Central memory CD8-positive, alpha-beta T cell (primary cell): ENCODE data around the gene ATG10.

Experiments used
- ATAC-seq: fragments of 150-1000 bp; cut with Tn5 transposase; replicated peaks from 2 replicates; pipeline ENCODE4 v1.10.0; 2022; ENCODE audit warnings: mild to moderate bottlenecking, moderate FRiP score, moderate number of reproducible peaks; ENCODE audit not compliant: poor library complexity, severe bottlenecking; ENCODE audit errors: extremely low read depth
- DNase-seq, 2 donors: peaks; one replicate each; pipeline ENCODE4 v3.0.0; 2021; ENCODE audit warnings: low spot score in 2 of 2
- H3K27ac Mint-ChIP-seq: one replicate; pipeline ENCODE4 v1.8.0; 2022; ENCODE audit warnings: low read depth, mild to moderate bottlenecking, moderate library complexity, mixed read lengths
- H3K27me3 Mint-ChIP-seq: one replicate; pipeline ENCODE4 v1.8.0; 2022; ENCODE audit warnings: mixed read lengths
- H3K36me3 Mint-ChIP-seq: one replicate; pipeline ENCODE4 v1.8.0; 2022; ENCODE audit warnings: mild to moderate bottlenecking, moderate library complexity, mixed read lengths; ENCODE audit not compliant: insufficient read depth
- H3K4me1 Mint-ChIP-seq: one replicate; pipeline ENCODE4 v1.8.0; 2022; ENCODE audit warnings: mixed read lengths
- H3K4me3 Mint-ChIP-seq: one replicate; pipeline ENCODE4 v1.8.0; 2022; ENCODE audit warnings: mild to moderate bottlenecking, moderate library complexity, mixed read lengths
- H3K9me3 Mint-ChIP-seq: one replicate; pipeline ENCODE4 v1.8.0; 2022; ENCODE audit warnings: mixed read lengths

The ATG10 gene

GRCh38 chr5:82151662-82152061 lies 179.8 kb downstream of the ATG10 start:
- H3K36me3 Mint-ChIP-seq = no peaks in the 10 kb centered on the region
- H3K9me3 Mint-ChIP-seq = no peaks in the 10 kb centered on the region
- no peaks in the 10 kb centered on the region for H3K4me1 Mint-ChIP-seq
- ATAC-seq (no peak), DNase-seq (no peak)
- H3K4me3 Mint-ChIP-seq = no peak overlapping the region
- H3K27me3 Mint-ChIP-seq = no peaks in the 10 kb centered on the region
- no peak overlapping the region for H3K27ac Mint-ChIP-seq

GRCh38 chr5:82152978-82153481 lies 181.2 kb downstream of the ATG10 start:
- no peaks in the 10 kb centered on the region for H3K27me3 Mint-ChIP-seq
- no peaks in the 10 kb centered on the region for H3K9me3 Mint-ChIP-seq
- H3K4me3 Mint-ChIP-seq = no peak overlapping the region
- no peaks in the 10 kb centered on the region for H3K36me3 Mint-ChIP-seq
- no peak overlapping the region for H3K27ac Mint-ChIP-seq
- no peaks in the 10 kb centered on the region for H3K4me1 Mint-ChIP-seq
- DNase-seq (no peak), ATAC-seq (no peak)

- no peaks in the 10 kb centered on the region for H3K36me3 Mint-ChIP-seq
- no peak overlapping the region for H3K27ac Mint-ChIP-seq
- no peaks in the 10 kb centered on the region for H3K27me3 Mint-ChIP-seq
- ATAC-seq = no peak
- no peaks in the 10 kb centered on the region for H3K9me3 Mint-ChIP-seq
- DNase-seq = no peak
- H3K4me3 Mint-ChIP-seq = no peak overlapping the region
- H3K4me1 Mint-ChIP-seq = no peaks in the 10 kb centered on the region
These were observed 183.0 kb downstream of the ATG10 start for GRCh38 chr5:82154776-82155175.

GRCh38 chr5:82155305-82155704 lies 183.5 kb downstream of the ATG10 start:
- Mint-ChIP-seq H3K27me3 (no peaks in the 10 kb centered on the region), H3K4me3 (no peak overlapping the region), H3K36me3 (no peaks in the 10 kb centered on the region), H3K9me3 (no peaks in the 10 kb centered on the region), H3K4me1 (no peaks in the 10 kb centered on the region), H3K27ac (no peak overlapping the region)
- ATAC-seq (no peak), DNase-seq (no peak)

GRCh38 chr5:82156874-82157273 lies 185.1 kb downstream of the ATG10 start:
- H3K27me3 Mint-ChIP-seq = no peaks in the 10 kb centered on the region
- no peak for ATAC-seq
- H3K4me3 Mint-ChIP-seq = no peak overlapping the region

GRCh38 chr5:82158755-82159413 lies 187.1 kb downstream of the ATG10 start:
- no peaks in the 10 kb centered on the region for H3K9me3 Mint-ChIP-seq
- no peaks in the 10 kb centered on the region for H3K27me3 Mint-ChIP-seq
- ATAC-seq (no peak), DNase-seq (no peak)
- no peak overlapping the region for H3K4me3 Mint-ChIP-seq
- H3K27ac Mint-ChIP-seq = no peak overlapping the region
- no peaks in the 10 kb centered on the region for H3K36me3 Mint-ChIP-seq
- H3K4me1 Mint-ChIP-seq = no peaks in the 10 kb centered on the region

More at GRCh38 chr5:82156874-82157273, 185.1 kb downstream of the ATG10 start:
- Mint-ChIP-seq H3K4me1 (no peaks in the 10 kb centered on the region), H3K27ac (no peak overlapping the region), H3K9me3 (no peaks in the 10 kb centered on the region), H3K36me3 (no peaks in the 10 kb centered on the region)
- DNase-seq = no peak

- H3K4me1 Mint-ChIP-seq = no peaks in the 10 kb centered on the region
- no peaks in the 10 kb centered on the region for H3K27me3 Mint-ChIP-seq
- no peak for DNase-seq
- ATAC-seq = no peak
- H3K36me3 Mint-ChIP-seq = no peaks in the 10 kb centered on the region
- no peak overlapping the region for H3K4me3 Mint-ChIP-seq
- H3K27ac Mint-ChIP-seq = no peak overlapping the region
- H3K9me3 Mint-ChIP-seq = no peaks in the 10 kb centered on the region
These were observed 189.1 kb downstream of the ATG10 start for GRCh38 chr5:82160948-82161347.

- H3K4me1 Mint-ChIP-seq = no peaks in the 10 kb centered on the region
- H3K4me3 Mint-ChIP-seq = no peak overlapping the region
- H3K9me3 Mint-ChIP-seq = no peaks in the 10 kb centered on the region
- DNase-seq = no peak
- no peaks in the 10 kb centered on the region for H3K27me3 Mint-ChIP-seq
- no peak overlapping the region for H3K27ac Mint-ChIP-seq
- ATAC-seq = no peak
- H3K36me3 Mint-ChIP-seq = no peaks in the 10 kb centered on the region
These were observed 190.8 kb downstream of the ATG10 start for GRCh38 chr5:82162573-82162972.

GRCh38 chr5:82163452-82164175 lies 191.8 kb downstream of the ATG10 start:
- no peaks in the 10 kb centered on the region for H3K4me1 Mint-ChIP-seq
- H3K27me3 Mint-ChIP-seq = no peaks in the 10 kb centered on the region
- no peaks in the 10 kb centered on the region for H3K9me3 Mint-ChIP-seq
- H3K4me3 Mint-ChIP-seq = no peak overlapping the region
- DNase-seq = no peak
- H3K27ac Mint-ChIP-seq = no peak overlapping the region
- H3K36me3 Mint-ChIP-seq = no peaks in the 10 kb centered on the region
- ATAC-seq = no peak

GRCh38 chr5:82164176-82164976 lies 192.6 kb downstream of the ATG10 start:
- Mint-ChIP-seq H3K36me3 (no peaks in the 10 kb centered on the region), H3K9me3 (no peaks in the 10 kb centered on the region), H3K27ac (no peak overlapping the region), H3K4me3 (no peak overlapping the region), H3K4me1 (no peaks in the 10 kb centered on the region), H3K27me3 (no peaks in the 10 kb centered on the region)
- DNase-seq (no peak), ATAC-seq (no peak)

- DNase-seq (no peak), ATAC-seq (no peak)
- H3K4me3 Mint-ChIP-seq = no peak overlapping the region
- H3K27me3 Mint-ChIP-seq = no peaks in the 10 kb centered on the region
- H3K9me3 Mint-ChIP-seq = no peaks in the 10 kb centered on the region
- H3K27ac Mint-ChIP-seq = no peak overlapping the region
- no peaks in the 10 kb centered on the region for H3K36me3 Mint-ChIP-seq
- no peaks in the 10 kb centered on the region for H3K4me1 Mint-ChIP-seq
These were observed 193.3 kb downstream of the ATG10 start for GRCh38 chr5:82164977-82165713.
